Neural crest cell (in vitro differentiated cells): ENCODE measurements around the gene KCNMA1. TPM values are rescaled to one million over a fixed set of nuclear protein-coding genes. Genes with fewer than 3 reads are reported as not detected.

ENCODE experiments used
- DNase-seq: peaks from one replicate; pipeline ENCODE4 v3.0.0; 2021; ENCODE audit warnings: low read depth, mixed read lengths, low spot score
- H3K27ac Mint-ChIP-seq: one replicate; pipeline ENCODE4 v1.8.0; 2021; ENCODE audit warnings: mild to moderate bottlenecking, mixed read lengths; ENCODE audit not compliant: unreplicated experiment
- H3K27me3 Mint-ChIP-seq: 2 replicates; pipeline ENCODE4 v1.8.0; 2021; ENCODE audit warnings: low read depth, mild to moderate bottlenecking, mixed read lengths
- H3K36me3 Mint-ChIP-seq: 2 replicates; pipeline ENCODE4 v1.8.0; 2021; ENCODE audit warnings: low read depth, mild to moderate bottlenecking, mixed read lengths
- H3K4me1 Mint-ChIP-seq: 2 replicates; pipeline ENCODE4 v1.8.0; 2021; ENCODE audit warnings: mixed read lengths
- H3K4me3 Mint-ChIP-seq: one replicate; pipeline ENCODE4 v1.8.0; 2021; ENCODE audit warnings: mild to moderate bottlenecking, mixed read lengths
- H3K9me3 Mint-ChIP-seq: 2 replicates; pipeline ENCODE4 v1.8.0; 2021; ENCODE audit warnings: mixed read lengths
- total RNA-seq: library from RNA; stranded (reverse); gene quantifications from 2 replicates; pipeline ENCODE4 v1.2.1, GENCODE V29; 2021
- TF ChIP-seq, protein P1 (sequence below): fragments of 200-600 bp; sonication (generic); conservative IDR thresholded peaks from 2 replicates; pipeline ENCODE4 v1.5.0; 2021; ENCODE audit warnings: antibody characterized with exemption, mild to moderate bottlenecking

KCNMA1 gene
- total RNA-seq, 1 donor from 2014 or later: 1.7 TPM

- Mint-ChIP-seq H3K36me3 (no peaks in the 10 kb centered on the region), H3K27ac (no peak overlapping the region), H3K4me3 (no peak overlapping the region), H3K27me3 (no peaks in the 10 kb centered on the region), H3K4me1 (peaks cover 24% of the 10 kb centered on the region), H3K9me3 (no peaks in the 10 kb centered on the region)
- TF ChIP-seq, protein P1, sequence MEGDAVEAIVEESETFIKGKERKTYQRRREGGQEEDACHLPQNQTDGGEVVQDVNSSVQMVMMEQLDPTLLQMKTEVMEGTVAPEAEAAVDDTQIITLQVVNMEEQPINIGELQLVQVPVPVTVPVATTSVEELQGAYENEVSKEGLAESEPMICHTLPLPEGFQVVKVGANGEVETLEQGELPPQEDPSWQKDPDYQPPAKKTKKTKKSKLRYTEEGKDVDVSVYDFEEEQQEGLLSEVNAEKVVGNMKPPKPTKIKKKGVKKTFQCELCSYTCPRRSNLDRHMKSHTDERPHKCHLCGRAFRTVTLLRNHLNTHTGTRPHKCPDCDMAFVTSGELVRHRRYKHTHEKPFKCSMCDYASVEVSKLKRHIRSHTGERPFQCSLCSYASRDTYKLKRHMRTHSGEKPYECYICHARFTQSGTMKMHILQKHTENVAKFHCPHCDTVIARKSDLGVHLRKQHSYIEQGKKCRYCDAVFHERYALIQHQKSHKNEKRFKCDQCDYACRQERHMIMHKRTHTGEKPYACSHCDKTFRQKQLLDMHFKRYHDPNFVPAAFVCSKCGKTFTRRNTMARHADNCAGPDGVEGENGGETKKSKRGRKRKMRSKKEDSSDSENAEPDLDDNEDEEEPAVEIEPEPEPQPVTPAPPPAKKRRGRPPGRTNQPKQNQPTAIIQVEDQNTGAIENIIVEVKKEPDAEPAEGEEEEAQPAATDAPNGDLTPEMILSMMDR: no peak
- no peak for DNase-seq
These were observed 390.3 kb downstream of the KCNMA1 start for GRCh38 chr10:77247031-77247990.

- no peak overlapping the region for H3K4me3 Mint-ChIP-seq
- no peaks in the 10 kb centered on the region for H3K9me3 Mint-ChIP-seq
- TF ChIP-seq, protein P1: no peak
- DNase-seq: no peak
- no peak overlapping the region for H3K27ac Mint-ChIP-seq
- no peaks in the 10 kb centered on the region for H3K27me3 Mint-ChIP-seq
- H3K4me1 Mint-ChIP-seq: peaks cover 28% of the 10 kb centered on the region
- H3K36me3 Mint-ChIP-seq: no peaks in the 10 kb centered on the region
These were observed 391.7 kb downstream of the KCNMA1 start for GRCh38 chr10:77245953-77246352.

GRCh38 chr10:77244746-77245145 is 392.9 kb downstream of the KCNMA1 start:
- Mint-ChIP-seq H3K27ac (no peak overlapping the region), H3K36me3 (no peaks in the 10 kb centered on the region), H3K4me3 (no peak overlapping the region), H3K9me3 (no peaks in the 10 kb centered on the region), H3K4me1 (peaks cover 28% of the 10 kb centered on the region), H3K27me3 (no peaks in the 10 kb centered on the region)
- TF ChIP-seq, protein P1: no peak
- DNase-seq: no peak

DNA sequence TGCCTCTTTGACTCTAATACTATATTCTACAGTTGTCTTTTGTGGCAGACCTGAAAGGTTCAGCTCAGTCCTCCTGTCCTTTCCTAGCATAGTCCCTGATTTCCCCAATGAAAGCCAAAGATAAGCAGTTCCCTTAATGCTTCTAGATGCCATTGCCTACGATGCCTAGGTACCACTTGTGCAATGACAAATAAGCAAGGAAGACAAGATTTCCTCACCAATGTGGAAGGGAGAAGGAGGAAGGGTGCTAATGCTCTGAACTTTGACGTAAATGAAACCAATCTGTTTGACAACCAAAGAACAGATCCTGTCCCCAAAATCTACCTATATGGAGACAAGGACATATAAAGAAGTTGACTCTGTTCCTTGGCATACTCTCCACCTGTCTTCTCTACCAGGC is 393.3 kb downstream of the KCNMA1 start:
- TF ChIP-seq, protein P1: no peak
- Mint-ChIP-seq H3K4me1 (peaks cover 28% of the 10 kb centered on the region), H3K9me3 (no peaks in the 10 kb centered on the region), H3K27ac (no peak overlapping the region), H3K36me3 (no peaks in the 10 kb centered on the region), H3K4me3 (no peak overlapping the region), H3K27me3 (no peaks in the 10 kb centered on the region)
- DNase-seq: no peak

DNA sequence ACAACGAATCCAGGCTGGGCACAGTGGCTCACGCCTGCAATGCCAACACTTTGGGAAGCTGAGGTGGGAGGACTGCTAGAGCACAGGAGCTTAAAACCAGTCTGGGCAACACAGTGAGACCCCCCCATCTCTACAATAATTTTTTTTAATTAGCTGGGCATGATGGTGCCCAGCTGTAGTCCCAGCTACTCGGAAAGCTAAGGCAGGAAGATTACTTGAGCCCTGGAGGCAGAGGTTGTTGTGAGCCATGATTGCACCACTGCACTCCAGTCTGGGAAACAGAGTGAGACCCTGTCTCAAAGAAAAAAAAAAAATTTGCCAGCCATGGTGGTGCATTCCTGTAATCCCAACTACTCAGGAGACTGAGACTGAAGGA is 396.3 kb downstream of the KCNMA1 start:
- Mint-ChIP-seq H3K27ac (no peak overlapping the region), H3K9me3 (no peaks in the 10 kb centered on the region), H3K4me3 (no peak overlapping the region), H3K4me1 (peaks cover 23% of the 10 kb centered on the region), H3K27me3 (no peaks in the 10 kb centered on the region), H3K36me3 (no peaks in the 10 kb centered on the region)
- DNase-seq: no peak
- TF ChIP-seq, protein P1: no peak
